Stimulated activated naive CD8-positive, alpha-beta T cell treated with anti-CD3 and anti-CD28 coated beads, Interleukin-15, amount 100 ng/mL, for 72 hours (primary cell): Measurements from ENCODE around the gene IQSEC3.
"Not testable (repeated sequence)": the region's sequence is repeated elsewhere in the genome, so short reads cannot be mapped to it uniquely, and the experiment has no call there.

Experiments
- ATAC-seq: fragments of 150-1000 bp; cut with Tn5 transposase; 2 replicates; pipeline ENCODE4 v1.10.0; 2021; ENCODE audit warnings: mild to moderate bottlenecking, moderate library complexity
- DNase-seq, 2 donors: peaks; one replicate each; pipeline ENCODE4 v3.0.0; 2021 to 2022
- H3K27ac Mint-ChIP-seq, 2 donors: one replicate each; pipeline ENCODE4 v1.8.0; 2022; ENCODE audit warnings: mild to moderate bottlenecking in 2 of 2, mixed read lengths in 2 of 2, moderate library complexity in 2 of 2
- H3K27me3 Mint-ChIP-seq: one replicate; pipeline ENCODE4 v1.8.0; 2022; ENCODE audit warnings: mixed read lengths
- H3K4me1 Mint-ChIP-seq: one replicate; pipeline ENCODE4 v1.8.0; 2022; ENCODE audit warnings: mild to moderate bottlenecking, mixed read lengths
- H3K4me3 Mint-ChIP-seq, 2 donors: one replicate each; pipeline ENCODE4 v1.8.0; 2022; ENCODE audit warnings: mild to moderate bottlenecking in 2 of 2, mixed read lengths in 2 of 2, moderate library complexity in 1 of 2
- H3K9me3 Mint-ChIP-seq, 2 donors: one replicate each; pipeline ENCODE4 v1.8.0; 2022; ENCODE audit warnings: mixed read lengths in 2 of 2

IQSEC3 gene

GRCh38 chr12:69677-70076 is 3.1 kb downstream of the IQSEC3 start:
- not testable (repeated sequence) for H3K9me3 Mint-ChIP-seq, DNase-seq, ATAC-seq, H3K4me1 Mint-ChIP-seq, H3K27ac Mint-ChIP-seq, H3K4me3 Mint-ChIP-seq
- peaks cover 43% of the 10 kb centered on the region for H3K27me3 Mint-ChIP-seq

GRCh38 chr12:70541-70940 is 4.0 kb downstream of the IQSEC3 start:
- not testable (repeated sequence) for DNase-seq, H3K4me1 Mint-ChIP-seq, H3K4me3 Mint-ChIP-seq, H3K9me3 Mint-ChIP-seq, ATAC-seq, H3K27ac Mint-ChIP-seq
- H3K27me3 Mint-ChIP-seq = peaks cover 40% of the 10 kb centered on the region

- ATAC-seq, DNase-seq, H3K4me3 Mint-ChIP-seq, H3K9me3 Mint-ChIP-seq, H3K27ac Mint-ChIP-seq, H3K4me1 Mint-ChIP-seq: not testable (repeated sequence)
- peaks cover 46% of the 10 kb centered on the region for H3K27me3 Mint-ChIP-seq
These were observed 5.5 kb downstream of the IQSEC3 start for GRCh38 chr12:72018-72417.

- ATAC-seq, H3K9me3 Mint-ChIP-seq, H3K4me3 Mint-ChIP-seq, DNase-seq, H3K27ac Mint-ChIP-seq, H3K4me1 Mint-ChIP-seq: not testable (repeated sequence)
- peaks cover 50% of the 10 kb centered on the region for H3K27me3 Mint-ChIP-seq
These were observed 8.0 kb downstream of the IQSEC3 start for GRCh38 chr12:74420-75190.

GRCh38 chr12:75541-75940 is 9.0 kb downstream of the IQSEC3 start:
- H3K27me3 Mint-ChIP-seq = peaks cover 49% of the 10 kb centered on the region
- not testable (repeated sequence) for H3K4me1 Mint-ChIP-seq, DNase-seq, H3K4me3 Mint-ChIP-seq, H3K27ac Mint-ChIP-seq, ATAC-seq, H3K9me3 Mint-ChIP-seq

GRCh38 chr12:76102-76501 is 9.5 kb downstream of the IQSEC3 start:
- H3K27me3 Mint-ChIP-seq = peaks cover 49% of the 10 kb centered on the region
- H3K4me1 Mint-ChIP-seq, H3K9me3 Mint-ChIP-seq, DNase-seq, H3K4me3 Mint-ChIP-seq, ATAC-seq, H3K27ac Mint-ChIP-seq: not testable (repeated sequence)

GRCh38 chr12:76551-76950 is 10.0 kb downstream of the IQSEC3 start:
- H3K9me3 Mint-ChIP-seq, ATAC-seq, H3K4me1 Mint-ChIP-seq, H3K4me3 Mint-ChIP-seq, DNase-seq, H3K27ac Mint-ChIP-seq: not testable (repeated sequence)
- peaks cover 51% of the 10 kb centered on the region for H3K27me3 Mint-ChIP-seq

GRCh38 chr12:77101-77719 is 10.6 kb downstream of the IQSEC3 start:
- not testable (repeated sequence) for ATAC-seq, H3K4me3 Mint-ChIP-seq, H3K4me1 Mint-ChIP-seq, H3K27ac Mint-ChIP-seq, DNase-seq, H3K9me3 Mint-ChIP-seq
- H3K27me3 Mint-ChIP-seq = peaks cover 57% of the 10 kb centered on the region

GRCh38 chr12:77769-78383 is 11.3 kb downstream of the IQSEC3 start:
- H3K4me3 Mint-ChIP-seq = not testable (repeated sequence)

GRCh38 chr12:78981-79380 is 12.4 kb downstream of the IQSEC3 start:
- H3K27ac Mint-ChIP-seq = no peak overlapping the region
- DNase-seq (no peak), ATAC-seq (no peak)
- H3K4me3 Mint-ChIP-seq = peak overlapping the region in 1 of 2 donors; percentile 27
- no peaks in the 10 kb centered on the region for H3K9me3 Mint-ChIP-seq
- H3K4me1 Mint-ChIP-seq = no peaks in the 10 kb centered on the region
- H3K27me3 Mint-ChIP-seq = peaks cover 69% of the 10 kb centered on the region

More at GRCh38 chr12:77769-78383, 11.3 kb downstream of the IQSEC3 start:
- H3K27ac Mint-ChIP-seq, H3K9me3 Mint-ChIP-seq, H3K4me1 Mint-ChIP-seq, DNase-seq: not testable (repeated sequence)
- peaks cover 62% of the 10 kb centered on the region for H3K27me3 Mint-ChIP-seq
- ATAC-seq = peak; percentile 33

- Mint-ChIP-seq H3K4me1 (no peaks in the 10 kb centered on the region), H3K9me3 (no peaks in the 10 kb centered on the region), H3K27me3 (peaks cover 61% of the 10 kb centered on the region), H3K4me3 (no peak overlapping the region), H3K27ac (no peak overlapping the region)
- no peak for ATAC-seq
- no peak for DNase-seq
These were observed 14.2 kb downstream of the IQSEC3 start for GRCh38 chr12:80681-81190.

GRCh38 chr12:82740-83139 is 16.2 kb downstream of the IQSEC3 start:
- DNase-seq (no peak), ATAC-seq (no peak)
- Mint-ChIP-seq H3K27ac (peak overlapping the region in 1 of 2 donors; percentile 55), H3K27me3 (peaks cover 48% of the 10 kb centered on the region), H3K4me3 (no peak overlapping the region), H3K9me3 (no peaks in the 10 kb centered on the region), H3K4me1 (no peaks in the 10 kb centered on the region)

GRCh38 chr12:84056-84455 is 17.5 kb downstream of the IQSEC3 start:
- Mint-ChIP-seq H3K4me1 (no peaks in the 10 kb centered on the region), H3K4me3 (no peak overlapping the region), H3K9me3 (no peaks in the 10 kb centered on the region), H3K27me3 (peaks cover 42% of the 10 kb centered on the region), H3K27ac (no peak overlapping the region)
- DNase-seq (no peak), ATAC-seq (no peak)

- H3K27me3 Mint-ChIP-seq = peaks cover 30% of the 10 kb centered on the region
- H3K4me3 Mint-ChIP-seq = no peak overlapping the region
- H3K9me3 Mint-ChIP-seq = peaks cover 7 to 9% of the 10 kb centered on the region in 2 donors
- peak overlapping the region in 1 of 2 donors; percentile 71 for H3K27ac Mint-ChIP-seq
- no peak for ATAC-seq
- H3K4me1 Mint-ChIP-seq = no peaks in the 10 kb centered on the region
- DNase-seq = no peak
These were observed 18.7 kb downstream of the IQSEC3 start for GRCh38 chr12:85191-85666.

GRCh38 chr12:87315-87714 is 20.7 kb downstream of the IQSEC3 start:
- ATAC-seq (no peak), DNase-seq (no peak)
- no peaks in the 10 kb centered on the region for H3K4me1 Mint-ChIP-seq
- H3K27me3 Mint-ChIP-seq = peaks cover 12% of the 10 kb centered on the region
- H3K4me3 Mint-ChIP-seq = no peak overlapping the region
- H3K27ac Mint-ChIP-seq = no peak overlapping the region
- peaks cover 17 to 21% of the 10 kb centered on the region in 2 donors for H3K9me3 Mint-ChIP-seq

- H3K4me1 Mint-ChIP-seq = no peaks in the 10 kb centered on the region
- peaks cover 17 to 21% of the 10 kb centered on the region in 2 donors for H3K9me3 Mint-ChIP-seq
- DNase-seq (no peak), ATAC-seq (no peak)
- H3K27me3 Mint-ChIP-seq = peaks cover 7% of the 10 kb centered on the region
- no peak overlapping the region for H3K4me3 Mint-ChIP-seq
- H3K27ac Mint-ChIP-seq = no peak overlapping the region
These were observed 21.3 kb downstream of the IQSEC3 start for GRCh38 chr12:87856-88255.
